ENCODE data around the gene IFI35. TPM values are rescaled to one million over a fixed set of nuclear protein-coding genes. Genes with fewer than 3 reads are reported as not detected.

IFI35 gene
- total RNA-seq, 4 donors from 2014 or later, result 20.7 to 44.1 (median 24.8) TPM

DNA sequence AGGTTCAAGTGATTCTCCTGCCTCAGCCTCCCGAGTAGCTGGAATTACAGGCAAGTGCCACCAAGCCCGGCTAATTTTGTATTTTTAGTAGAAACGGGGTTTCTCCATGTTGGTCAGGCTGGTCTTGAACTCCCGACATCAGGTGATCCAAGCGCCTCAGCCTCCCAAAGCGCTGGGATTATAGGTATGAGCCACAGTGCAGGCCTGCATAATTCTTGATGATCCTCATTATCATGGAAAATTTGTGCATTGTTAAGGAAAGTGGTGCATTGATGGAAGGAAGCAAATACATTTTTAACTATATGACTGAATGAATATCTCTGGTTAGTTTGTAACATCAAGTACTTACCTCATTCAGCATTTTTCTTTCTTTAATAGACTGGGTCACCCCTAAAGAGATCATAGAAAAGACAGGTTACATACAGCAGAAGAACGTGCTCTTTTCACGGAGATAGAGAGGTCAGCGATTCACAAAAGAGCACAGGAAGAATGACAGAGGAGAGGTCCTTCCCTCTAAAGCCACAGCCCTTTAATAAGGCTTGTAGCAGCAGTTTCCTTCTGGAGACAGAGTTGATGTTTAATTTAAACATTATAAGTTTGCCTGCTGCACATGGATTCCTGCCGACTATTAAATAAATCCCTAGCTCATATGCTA lies 56.5 kb downstream of the IFI35 start:
- TF ChIP-seq, protein P1, sequence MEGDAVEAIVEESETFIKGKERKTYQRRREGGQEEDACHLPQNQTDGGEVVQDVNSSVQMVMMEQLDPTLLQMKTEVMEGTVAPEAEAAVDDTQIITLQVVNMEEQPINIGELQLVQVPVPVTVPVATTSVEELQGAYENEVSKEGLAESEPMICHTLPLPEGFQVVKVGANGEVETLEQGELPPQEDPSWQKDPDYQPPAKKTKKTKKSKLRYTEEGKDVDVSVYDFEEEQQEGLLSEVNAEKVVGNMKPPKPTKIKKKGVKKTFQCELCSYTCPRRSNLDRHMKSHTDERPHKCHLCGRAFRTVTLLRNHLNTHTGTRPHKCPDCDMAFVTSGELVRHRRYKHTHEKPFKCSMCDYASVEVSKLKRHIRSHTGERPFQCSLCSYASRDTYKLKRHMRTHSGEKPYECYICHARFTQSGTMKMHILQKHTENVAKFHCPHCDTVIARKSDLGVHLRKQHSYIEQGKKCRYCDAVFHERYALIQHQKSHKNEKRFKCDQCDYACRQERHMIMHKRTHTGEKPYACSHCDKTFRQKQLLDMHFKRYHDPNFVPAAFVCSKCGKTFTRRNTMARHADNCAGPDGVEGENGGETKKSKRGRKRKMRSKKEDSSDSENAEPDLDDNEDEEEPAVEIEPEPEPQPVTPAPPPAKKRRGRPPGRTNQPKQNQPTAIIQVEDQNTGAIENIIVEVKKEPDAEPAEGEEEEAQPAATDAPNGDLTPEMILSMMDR (IDR thresholded peaks at IDR 0.05; ENCODE audit: low read depth), result no peak

Small RNAs within 50 kb of the gene (small RNA-seq; reads per million reads assigned to genes)
- gene AARSD1, result not detected

Other genes starting within 250 kb of the IFI35 start
- gene RAMP2, start 245.6 kb upstream of the IFI35 start, total RNA-seq, result 100 to 1,000 TPM in 3 of 4 donors, 10 to 100 TPM in 1; 66.9 to 160 (median 128) TPM
- 10 to 100 TPM; 40.1 to 53.4 (median 47.4) TPM for gene VPS25, start 233.3 kb upstream of the IFI35 start, total RNA-seq
- under 1 TPM in 3 of 4 donors, not detected in 1; 0.16 to 0.85 (median 0.19) TPM for gene WNK4, start 226.2 kb upstream of the IFI35 start, total RNA-seq
- gene COA3, start 208.1 kb upstream of the IFI35 start, total RNA-seq, result 10 to 100 TPM; 51.8 to 76.6 (median 60.4) TPM
- under 1 TPM in 2 of 4 donors, not detected in 2; 0.44 to 0.68 TPM for gene CNTD1, start 207.9 kb upstream of the IFI35 start, total RNA-seq
- gene BECN1, start 182.5 kb upstream of the IFI35 start, total RNA-seq, result 100 to 1,000 TPM in 3 of 4 donors, 10 to 100 TPM in 1; 85.3 to 129 (median 120) TPM
- gene PSME3, start 173.4 kb upstream of the IFI35 start, total RNA-seq, result 10 to 100 TPM; 52.7 to 80.9 (median 60.1) TPM
- gene AOC2, start 162.2 kb upstream of the IFI35 start, total RNA-seq, result 10 to 100 TPM in 1 of 4 donors, 1 to 10 TPM in 3; 4.1 to 15.0 (median 9.4) TPM
- gene AOC3, start 155.6 kb upstream of the IFI35 start, total RNA-seq, result 100 to 1,000 TPM; 120 to 591 (median 262) TPM
- gene G6PC1, start 106.0 kb upstream of the IFI35 start, total RNA-seq, result not detected
- 10 to 100 TPM; 18.4 to 38.2 (median 22.1) TPM for gene AARSD1, start 42.3 kb upstream of the IFI35 start, total RNA-seq
- not detected for gene PTGES3L, start 26.7 kb upstream of the IFI35 start, total RNA-seq
- 10 to 100 TPM in 3 of 4 donors, 1 to 10 TPM in 1; 7.2 to 12.1 (median 10.5) TPM for gene RUNDC1, start 26.2 kb upstream of the IFI35 start, total RNA-seq
- 1,000 to 10,000 TPM in 3 of 4 donors, 100 to 1,000 TPM in 1; 912 to 2,032 (median 1,085) TPM for gene RPL27, start 8.4 kb upstream of the IFI35 start, total RNA-seq
- 100 to 1,000 TPM; 134 to 420 (median 367) TPM for gene VAT1, start 15.6 kb downstream of the IFI35 start, total RNA-seq
- gene RND2, start 18.4 kb downstream of the IFI35 start, total RNA-seq, result under 1 TPM; 0.17 to 0.49 (median 0.30) TPM
- gene BRCA1, start 118.6 kb downstream of the IFI35 start, total RNA-seq, result 10 to 100 TPM in 1 of 4 donors, 1 to 10 TPM in 3; 2.4 to 10.9 (median 5.5) TPM
- gene NBR1, start 164.4 kb downstream of the IFI35 start, total RNA-seq, result 10 to 100 TPM; 66.4 to 92.0 (median 86.2) TPM
- gene TMEM106A, start 205.1 kb downstream of the IFI35 start, total RNA-seq, result 10 to 100 TPM; 12.6 to 19.6 (median 14.8) TPM
- gene CCDC200, start 221.8 kb downstream of the IFI35 start, total RNA-seq, result not detected
- not detected for gene RNU2-1, start 227.2 kb downstream of the IFI35 start, total RNA-seq